ENCODE results near the gene MSX1.

The MSX1 gene

DNA sequence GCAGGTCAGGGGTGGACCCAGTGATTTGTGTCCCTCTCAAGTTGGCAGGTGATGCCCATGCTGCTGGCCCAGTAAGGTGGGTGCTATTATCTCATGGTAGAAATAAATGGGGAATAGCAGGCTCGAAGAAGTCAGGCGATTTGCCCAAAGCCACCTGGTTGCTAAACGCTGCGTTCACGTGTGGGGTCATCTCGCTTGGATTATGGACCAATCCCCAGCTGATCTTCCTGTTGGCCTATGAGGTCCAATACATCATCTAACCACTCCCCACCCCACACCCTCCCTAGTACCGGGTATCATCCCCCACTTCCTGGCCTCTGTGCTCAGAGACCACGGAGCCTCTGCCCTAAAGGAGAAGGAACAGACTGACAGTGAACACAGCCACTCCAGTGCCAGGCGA lies 18.3 kb upstream of the MSX1 start:
- DNase-seq (ENCODE audit: low read depth), result no peak

DNA sequence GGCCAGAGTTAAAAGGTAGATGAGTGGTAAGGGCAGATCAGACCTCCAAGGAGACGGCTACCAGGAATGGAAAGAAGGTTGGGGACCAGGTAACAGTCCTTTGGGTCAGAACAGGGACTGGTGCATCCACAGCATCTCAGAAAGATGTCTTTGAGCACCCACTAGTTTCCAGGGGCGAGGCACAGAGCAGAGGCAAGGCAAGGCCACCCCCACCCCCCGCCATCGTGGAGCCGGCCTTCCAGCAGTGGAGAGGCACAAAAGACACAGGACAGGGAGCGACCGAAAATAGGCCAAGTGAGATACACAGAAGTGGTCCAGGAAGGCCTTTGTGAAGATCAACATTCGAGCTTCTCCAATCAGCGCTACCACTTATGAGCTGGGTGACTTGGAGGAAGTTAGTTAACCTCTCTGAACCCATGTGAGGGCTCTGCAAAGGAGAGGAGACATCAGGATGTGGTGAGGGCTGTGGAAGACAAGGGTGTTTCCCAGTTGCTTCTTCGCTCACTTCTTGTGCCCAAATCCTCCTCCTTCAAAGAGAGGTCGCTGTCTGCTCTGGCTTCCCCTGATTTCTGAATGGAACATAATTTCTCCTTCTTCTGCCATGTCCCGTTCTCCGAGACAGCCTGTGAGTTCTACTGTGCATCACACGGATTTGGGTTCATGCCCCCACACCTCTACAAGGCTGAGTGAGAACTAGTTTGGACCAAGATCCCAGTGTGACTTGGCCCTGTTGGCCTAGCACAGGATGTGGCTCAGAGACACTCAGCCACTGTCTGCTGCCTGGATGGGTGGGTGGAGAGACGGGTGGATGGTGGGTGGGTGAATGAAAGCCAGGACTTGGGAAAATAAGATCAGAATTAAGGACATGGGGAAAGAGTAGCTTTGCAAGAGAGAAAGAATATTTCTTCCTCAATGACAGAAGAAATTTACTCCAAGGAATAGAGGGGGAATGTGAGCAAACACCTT lies 16.7 kb upstream of the MSX1 start:
- DNase-seq (ENCODE audit: low read depth), result no peak

DNA sequence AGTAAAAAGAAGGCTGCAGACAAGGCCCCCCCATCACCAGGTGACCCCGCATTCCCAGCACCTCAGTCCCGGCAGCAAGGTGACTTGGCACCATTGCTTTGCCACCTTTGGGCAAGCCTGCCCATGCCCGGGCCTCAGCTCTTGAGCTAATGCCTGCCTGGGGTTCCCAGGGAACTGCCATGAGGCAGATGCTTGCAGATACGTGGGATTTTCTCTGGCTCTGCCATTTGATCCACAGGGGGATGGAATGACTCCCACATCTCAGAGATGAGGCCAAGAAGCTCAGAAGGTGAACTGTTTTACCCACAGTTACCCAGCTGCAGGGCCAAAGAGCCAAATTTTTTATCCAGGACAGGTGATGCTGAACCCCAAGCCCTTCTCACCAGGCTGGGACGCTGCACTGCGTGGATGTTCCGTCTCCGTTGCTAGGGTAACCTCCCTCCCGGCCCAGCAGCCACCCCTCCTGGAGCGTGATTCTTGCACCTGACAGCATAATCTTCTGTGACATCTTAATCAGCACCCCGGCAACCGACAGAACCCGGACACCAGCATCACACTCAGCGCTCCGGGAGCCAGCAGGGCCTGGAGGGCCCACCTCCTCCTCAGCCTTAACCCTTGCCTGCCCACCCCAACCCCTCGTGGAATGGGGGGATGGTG lies 15.7 kb upstream of the MSX1 start:
- DNase-seq (ENCODE audit: low read depth), result no peak

DNA sequence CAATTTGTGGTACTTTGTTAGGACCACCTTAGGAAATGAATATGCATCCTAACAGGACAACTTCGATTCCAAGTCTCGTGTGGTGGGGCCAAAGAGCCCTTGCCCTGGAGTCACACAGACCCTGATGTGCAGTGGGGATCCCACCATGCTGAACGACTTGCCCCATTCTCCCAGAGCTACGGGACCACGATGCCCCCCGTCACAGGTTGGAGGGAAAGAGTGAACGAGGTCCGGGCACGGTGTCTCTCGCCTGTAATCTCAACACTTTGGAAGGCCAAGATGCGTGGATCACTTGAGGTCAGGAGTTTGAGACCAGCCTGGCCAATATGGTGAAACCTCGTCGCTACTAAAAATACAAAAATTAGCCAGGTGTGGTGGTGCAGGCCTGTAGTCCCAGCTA lies 14.4 kb upstream of the MSX1 start:
- DNase-seq (ENCODE audit: low read depth), result no peak

GRCh38 chr4:4847011-4847410 lies 12.5 kb upstream of the MSX1 start:
- DNase-seq (ENCODE audit: low read depth), result no peak

GRCh38 chr4:4848540-4848939 lies 10.9 kb upstream of the MSX1 start:
- DNase-seq (ENCODE audit: low read depth), result no peak

GRCh38 chr4:4849106-4849505 lies 10.4 kb upstream of the MSX1 start:
- no peak for DNase-seq (ENCODE audit: low read depth)

DNA sequence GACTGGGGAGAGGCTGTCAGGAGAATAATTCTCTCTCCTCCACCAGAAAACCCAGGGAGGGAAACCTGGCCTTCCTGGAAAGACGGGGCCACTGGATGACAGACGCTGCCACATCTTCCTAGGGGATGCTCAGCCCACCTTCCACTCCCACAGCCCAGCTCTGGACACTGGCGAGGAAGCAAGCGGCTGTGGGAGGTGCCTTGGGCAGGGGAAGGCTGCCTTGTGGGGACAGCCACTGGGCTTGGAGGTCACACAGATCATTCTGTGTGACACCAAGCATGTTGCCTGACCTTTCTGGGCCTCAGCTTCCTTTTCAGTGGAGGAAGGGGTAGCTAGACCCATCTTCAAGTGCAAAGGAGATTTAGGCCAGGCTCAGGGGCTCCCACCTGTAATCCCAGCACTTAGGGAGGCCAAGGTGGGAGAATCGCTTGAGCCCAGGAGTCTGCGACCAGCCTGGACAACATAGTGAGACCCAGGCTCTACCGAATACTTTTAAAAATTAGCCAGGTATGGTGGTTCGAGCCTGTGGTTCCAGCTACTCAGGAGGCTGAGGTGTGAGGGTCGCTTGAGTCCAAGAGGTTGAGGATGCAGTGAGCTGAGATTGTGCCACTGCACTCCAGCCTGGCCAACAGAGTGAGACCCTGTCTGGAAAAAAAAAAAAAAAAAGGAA lies 9.8 kb upstream of the MSX1 start:
- no peak for DNase-seq (ENCODE audit: low read depth)

DNA sequence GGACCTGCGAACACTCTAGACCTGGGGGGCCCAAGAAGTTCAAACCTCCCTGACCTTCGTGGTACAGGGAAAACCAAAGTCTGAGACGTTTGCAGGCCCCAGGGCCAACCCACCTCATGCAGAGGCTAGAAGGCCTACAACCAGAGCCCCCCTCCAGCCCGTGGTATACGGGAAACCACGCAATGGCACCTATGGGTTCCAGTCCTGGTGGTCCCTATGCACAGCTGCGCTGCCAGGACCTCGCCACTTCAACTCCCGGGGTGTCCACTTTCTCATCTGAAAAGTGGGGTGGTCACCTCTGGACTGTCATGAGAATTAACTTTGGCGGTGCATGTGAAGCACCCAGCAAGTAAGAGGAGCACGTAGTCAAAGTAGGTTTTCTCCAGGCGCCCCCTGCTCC lies 8.4 kb upstream of the MSX1 start:
- DNase-seq (ENCODE audit: low read depth), result no peak

GRCh38 chr4:4851906-4852305 lies 7.6 kb upstream of the MSX1 start:
- no peak for DNase-seq (ENCODE audit: low read depth)

DNA sequence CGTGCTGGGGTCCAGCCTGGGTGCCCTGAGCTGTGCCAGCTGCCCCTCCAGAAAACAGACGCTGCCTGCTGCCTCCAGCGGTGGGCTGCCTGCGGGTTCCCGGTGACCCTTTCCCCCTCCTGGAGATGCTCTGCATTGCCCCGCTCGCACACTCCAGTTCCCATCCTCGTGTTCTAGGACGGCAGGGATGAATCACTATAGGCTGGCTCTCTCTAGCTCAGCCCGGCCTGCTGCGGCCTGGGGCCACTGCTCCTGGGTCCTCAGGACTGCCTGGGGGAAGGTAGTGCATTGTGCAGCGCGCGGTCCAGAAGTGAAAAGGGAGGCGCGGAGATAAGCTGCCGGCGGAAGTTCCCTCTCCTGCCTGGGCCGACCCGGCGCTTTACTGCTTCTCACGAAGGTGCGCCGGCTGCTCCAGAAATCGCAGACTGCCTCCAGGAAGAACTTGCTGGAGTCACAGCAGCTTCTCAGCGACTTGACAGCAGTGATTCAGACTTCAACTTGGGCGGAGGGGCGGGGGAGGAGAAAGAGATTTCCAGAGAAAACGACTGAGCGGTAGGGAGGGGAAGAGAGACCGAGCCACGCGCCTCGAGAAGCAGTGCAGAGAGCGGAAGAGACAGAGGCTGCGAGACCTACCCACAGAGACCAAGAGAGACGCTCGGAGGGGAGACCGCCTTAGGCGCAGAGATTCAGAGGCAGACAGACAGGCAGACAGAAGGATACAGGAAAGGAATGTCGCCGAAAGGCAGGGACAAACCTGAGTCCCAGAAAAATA lies 6.7 kb upstream of the MSX1 start:
- DNase-seq (ENCODE audit: low read depth), result no peak

- DNase-seq (ENCODE audit: low read depth), result no peak
Observed at GRCh38 chr4:4853371-4853823, 6.1 kb upstream of the MSX1 start.

DNA sequence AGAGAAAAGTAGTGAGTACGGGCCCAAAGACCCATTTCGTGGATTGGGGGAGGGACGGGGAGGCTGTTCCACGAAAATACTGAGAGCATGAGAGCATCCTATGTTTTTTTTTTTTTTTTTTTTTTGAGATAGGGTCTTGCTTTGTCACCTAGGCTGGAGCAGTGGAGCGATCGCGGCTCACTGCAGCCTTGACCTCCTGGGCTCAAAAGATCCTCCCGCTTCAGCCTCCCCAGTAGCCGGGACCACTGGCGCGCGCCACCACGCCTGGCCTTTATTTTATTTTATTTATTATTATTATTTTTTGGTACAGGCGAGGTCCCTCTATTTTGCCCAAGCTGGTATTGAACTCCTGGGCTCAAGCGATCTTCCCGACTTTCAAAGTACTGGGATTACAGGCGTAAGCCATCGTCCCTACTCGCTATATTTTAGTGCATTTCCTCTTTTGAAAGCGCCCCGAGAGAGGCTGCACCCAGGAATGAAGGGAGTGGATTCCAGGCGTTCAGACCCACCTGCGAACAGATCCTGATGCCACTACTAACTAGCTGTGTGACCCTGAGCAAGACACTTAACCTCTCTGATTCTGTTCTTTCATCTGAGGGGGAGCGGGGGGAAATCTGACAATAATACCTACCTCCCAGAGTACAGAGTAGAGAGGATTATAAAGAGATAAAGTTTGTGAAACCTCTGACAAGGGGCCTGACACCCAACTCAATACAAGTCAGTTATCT lies 5.4 kb upstream of the MSX1 start:
- DNase-seq (ENCODE audit: low read depth), result no peak

DNA sequence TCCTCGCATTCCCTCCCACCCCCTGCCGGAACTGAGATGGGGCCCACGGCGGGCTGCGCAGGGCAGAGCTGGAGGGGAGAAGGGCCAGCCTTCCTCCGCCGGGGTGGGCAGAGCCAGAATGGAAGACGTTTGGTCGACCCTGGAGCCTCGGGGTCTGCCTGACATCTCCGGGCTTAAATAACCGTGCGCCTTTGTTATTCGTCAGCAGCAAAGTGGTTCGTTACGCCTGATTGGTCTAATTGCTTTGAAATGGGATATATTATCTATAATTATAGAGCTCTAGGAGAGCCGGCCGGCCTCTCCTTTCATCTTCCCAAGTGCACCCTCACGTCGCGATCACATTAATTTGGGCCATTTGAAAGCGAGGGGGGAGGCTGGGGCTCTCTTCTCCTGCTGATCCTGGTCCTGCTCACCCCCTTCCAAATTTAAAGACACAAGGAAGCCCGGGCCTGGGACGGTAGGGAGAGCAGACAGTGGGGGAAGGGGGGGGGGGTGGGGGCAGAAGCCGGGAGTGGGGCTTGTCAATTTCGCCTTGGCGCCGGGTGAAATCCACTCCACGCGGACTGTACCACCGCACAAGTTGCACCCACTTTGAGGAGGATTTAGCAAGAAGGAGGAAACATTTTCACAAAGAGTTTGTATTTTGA lies 4.7 kb upstream of the MSX1 start:
- DNase-seq (ENCODE audit: low read depth), result no peak

DNA sequence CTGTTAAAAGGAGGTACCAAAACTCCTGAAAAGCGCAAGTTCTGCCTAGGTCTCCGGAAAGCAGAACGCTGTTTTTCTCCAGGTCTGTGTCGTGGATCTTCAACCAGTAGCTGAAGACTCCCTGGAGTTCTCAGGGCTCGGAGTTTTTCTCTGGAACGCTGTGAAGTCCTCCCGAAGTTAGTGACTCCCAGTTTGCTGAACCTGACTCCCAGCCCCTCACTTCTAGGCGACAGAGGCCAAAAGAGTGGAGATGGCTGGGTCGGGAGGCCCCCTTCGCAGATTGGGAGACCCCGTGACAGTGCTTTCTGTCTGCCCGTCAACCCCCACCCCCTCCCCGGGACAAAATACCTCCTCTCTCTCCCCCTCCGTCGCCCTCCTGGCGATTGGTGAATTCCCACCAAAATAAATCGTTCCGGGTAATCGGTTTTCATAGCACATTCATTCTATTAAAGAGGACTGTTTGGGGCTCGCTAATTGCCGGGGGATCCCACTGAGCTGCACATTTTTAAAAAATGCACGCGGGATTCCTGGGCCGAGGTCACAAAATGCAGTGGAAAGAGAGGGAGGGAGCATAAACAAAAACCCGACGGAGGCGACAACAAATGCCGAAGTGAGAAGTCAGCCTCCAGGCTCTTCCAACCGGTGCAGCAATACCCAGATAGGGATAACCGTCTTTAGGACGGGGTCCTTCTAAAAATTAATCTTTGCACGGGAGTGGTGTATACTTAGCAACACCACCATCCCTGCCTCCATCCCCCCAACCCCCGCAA lies 4.0 kb upstream of the MSX1 start:
- no peak for DNase-seq (ENCODE audit: low read depth)

DNA sequence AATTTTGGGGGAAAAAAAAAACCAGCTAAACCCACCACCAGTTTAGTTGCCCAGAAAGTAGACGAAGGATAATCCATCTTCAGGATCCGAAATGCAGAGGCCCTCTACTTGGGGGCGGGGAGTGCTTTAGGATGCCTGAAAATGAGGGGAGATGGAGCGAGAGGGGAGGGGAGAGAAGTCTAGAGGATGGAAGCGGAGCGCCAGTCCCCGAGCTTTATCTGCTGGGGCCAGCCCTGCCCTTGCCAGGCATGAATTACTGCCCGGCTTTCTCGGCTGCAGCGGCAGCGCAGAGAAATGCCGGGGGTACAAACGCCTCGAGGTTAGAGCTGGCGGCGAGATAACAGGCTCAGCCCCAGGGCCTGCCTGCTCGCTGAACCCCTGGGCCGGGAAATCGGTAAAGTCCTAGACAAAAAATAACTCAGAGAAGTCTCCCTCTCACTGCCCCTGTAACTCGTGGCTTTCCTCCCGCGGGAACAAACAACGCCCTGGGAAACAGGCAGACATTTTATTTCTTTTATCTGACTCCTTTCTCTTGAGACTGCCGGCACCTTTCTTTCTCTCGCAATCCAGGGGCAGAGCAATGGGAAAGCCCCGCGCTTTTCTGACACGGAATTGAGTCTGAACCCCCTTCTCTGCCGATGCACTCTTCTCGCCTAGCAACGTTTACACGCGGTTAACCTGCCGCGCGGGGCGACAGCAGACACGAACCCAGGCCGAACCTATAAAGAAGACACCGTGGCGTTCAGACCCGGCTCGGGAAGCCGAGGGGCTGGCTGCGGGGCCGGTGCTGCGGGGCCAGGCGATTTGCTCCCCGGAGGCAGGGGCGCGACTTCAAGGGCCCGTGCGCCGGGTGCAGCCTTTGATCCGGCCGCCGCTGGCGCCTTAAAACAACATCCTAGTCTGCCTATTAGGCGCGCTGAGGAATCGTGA lies 3.1 kb upstream of the MSX1 start:
- no peak for DNase-seq (ENCODE audit: low read depth)

DNA sequence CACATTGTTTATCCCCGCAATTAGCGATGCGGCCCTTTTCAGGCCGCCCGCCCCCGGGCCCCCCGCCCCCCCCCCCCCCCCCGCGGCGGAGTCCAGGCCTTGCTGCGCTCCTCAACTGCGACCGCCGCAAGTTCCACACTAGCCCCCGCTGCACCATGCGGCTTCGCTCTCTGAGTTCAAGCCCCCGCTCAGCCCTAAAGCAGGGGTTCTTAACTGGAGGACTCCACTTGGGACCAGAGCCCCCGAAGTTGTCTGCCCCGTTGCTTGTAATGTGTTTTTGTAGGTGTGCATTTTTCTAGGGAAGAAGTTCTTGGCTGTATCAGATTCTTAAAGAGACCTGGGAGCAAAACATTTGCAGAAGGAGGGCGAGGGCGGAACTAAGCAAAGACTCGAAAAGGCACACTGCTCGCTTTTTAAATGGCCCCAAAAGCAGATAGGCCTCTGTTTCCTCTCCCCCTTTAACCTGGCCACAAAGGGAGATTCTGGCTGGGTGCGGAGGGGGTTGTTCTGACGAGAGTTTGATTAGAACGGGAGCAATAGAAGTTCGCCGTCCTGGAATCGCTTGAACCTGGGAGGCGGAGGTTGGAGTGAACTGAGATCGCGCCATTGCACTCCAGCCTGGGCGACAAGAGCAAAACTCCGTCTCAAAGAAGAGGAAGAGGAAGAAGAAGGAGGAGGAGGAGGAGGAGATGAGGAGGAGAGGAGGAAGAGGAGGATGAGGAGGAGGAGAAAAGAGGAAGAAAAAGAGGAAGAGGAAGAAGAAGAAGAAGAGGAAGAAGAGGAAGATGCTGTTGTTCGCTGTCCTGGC lies 2.3 kb upstream of the MSX1 start:
- DNase-seq (ENCODE audit: low read depth), result no peak
